ENCODE measurements around the gene TRAF7.
"Not testable (repeated sequence)": the region's sequence is repeated elsewhere in the genome, so short reads cannot be mapped to it uniquely, and the experiment has no call there.

Gene TRAF7

DNA sequence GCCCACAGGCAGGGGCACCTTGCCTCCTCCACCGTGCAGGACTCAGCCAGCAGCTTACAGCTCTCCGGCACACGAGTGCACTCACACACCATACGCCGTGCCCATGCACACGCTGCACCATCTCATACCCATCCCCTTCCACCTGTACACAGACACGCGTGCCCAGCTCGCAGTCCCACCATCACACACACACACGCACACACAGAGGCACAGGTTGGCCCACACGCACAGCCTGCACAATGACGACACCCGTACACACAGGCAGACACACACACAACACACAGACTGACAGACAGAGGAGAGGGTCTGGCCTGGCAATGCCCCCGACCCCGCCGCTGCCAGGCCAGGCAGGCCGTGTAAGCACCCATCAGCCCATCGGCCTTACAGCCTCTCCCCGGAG lies 28.8 kb downstream of the TRAF7 start:
- DNase-seq, result no peak

GRCh38 chr16:2184962-2185361 lies 29.4 kb downstream of the TRAF7 start:
- no peak for DNase-seq

GRCh38 chr16:2186064-2186463 lies 30.5 kb downstream of the TRAF7 start:
- DNase-seq, result no peak

- DNase-seq, result no peak
Measured at GRCh38 chr16:2186505-2186904, 30.9 kb downstream of the TRAF7 start.

GRCh38 chr16:2187212-2187611 lies 31.6 kb downstream of the TRAF7 start:
- DNase-seq, result no peak

DNA sequence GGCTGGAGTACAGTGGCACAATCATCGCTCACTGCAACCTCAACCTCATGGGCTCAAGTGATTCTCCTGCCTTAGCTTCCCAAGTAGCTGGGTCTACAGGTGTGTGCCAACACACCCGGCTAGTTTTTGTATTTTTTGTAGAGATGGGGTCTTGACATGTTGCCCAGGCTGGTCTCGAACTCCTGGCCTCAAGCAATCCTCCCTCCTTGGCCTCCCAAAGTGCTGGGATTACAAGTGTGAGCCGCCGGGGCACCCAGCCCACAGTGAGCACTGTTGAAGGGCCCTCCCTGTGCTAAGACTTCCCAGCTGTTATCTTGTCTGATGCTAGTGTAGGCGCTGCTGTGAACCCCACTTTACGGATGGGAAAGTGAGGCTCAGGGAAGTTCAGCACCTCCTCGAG lies 32.8 kb downstream of the TRAF7 start:
- no peak for DNase-seq

DNA sequence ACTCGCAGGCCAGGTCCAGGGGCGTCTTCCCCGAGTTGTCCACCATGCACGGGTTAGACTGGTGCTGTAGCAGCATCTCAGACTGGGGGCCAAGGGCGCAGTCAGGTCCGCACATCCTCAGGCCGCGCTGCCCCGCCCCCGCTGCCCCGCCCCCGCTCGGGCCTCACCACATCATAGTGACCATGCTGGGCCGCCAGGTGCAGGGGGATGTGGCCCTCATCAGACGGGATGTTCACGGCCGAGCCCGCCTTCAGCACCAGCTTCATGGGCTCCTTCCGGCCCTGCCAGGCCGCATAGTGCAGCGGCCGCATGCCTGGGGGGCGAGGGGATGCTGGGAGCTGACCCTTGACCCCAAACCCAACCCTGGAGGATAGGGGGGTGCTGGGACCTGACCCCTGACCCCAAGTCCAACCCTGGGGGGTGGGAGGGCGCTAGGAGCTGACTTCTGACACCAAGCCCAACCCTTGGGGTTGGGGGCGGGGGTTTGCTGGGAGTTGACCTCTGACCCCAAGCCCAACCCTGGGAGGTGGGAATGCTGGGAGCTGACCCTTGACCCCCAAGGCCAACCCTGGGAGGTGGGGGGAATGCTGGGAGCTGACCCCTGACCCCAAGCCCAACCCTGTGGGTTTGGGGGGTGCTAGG lies 33.8 kb downstream of the TRAF7 start:
- DNase-seq, result no peak

DNA sequence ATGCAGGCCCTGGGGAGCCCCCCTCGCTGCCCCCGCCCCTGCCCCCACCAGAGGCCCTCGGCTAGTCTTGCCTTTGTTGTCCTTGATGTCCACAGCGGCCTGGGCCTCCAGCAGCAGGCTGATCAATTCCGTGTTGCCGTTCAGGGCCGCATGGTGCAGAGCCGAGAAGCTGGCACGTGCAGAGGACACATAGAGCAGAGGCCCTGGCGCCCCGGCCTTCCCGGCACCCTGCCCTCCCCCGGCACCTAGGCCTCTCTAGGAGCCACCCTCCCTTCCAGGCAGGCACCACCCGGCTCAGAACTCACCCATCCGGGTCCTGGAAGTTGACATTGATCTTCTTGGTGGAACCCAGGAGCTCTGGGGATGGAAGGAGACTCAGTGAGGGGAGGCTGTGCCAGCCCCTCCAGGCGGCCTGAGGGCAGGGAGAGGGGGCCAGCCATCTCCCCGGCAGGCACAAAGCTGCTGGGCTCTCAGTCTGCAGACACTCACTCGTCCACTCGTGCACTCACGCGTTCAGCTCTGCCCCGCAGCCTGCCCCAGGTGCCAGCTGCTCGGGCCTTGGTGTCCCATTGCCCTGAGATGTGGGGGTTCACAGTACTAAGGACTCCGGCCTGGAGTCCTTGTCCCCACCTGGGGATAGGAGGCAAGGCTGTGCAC lies 34.5 kb downstream of the TRAF7 start:
- DNase-seq, result no peak

DNA sequence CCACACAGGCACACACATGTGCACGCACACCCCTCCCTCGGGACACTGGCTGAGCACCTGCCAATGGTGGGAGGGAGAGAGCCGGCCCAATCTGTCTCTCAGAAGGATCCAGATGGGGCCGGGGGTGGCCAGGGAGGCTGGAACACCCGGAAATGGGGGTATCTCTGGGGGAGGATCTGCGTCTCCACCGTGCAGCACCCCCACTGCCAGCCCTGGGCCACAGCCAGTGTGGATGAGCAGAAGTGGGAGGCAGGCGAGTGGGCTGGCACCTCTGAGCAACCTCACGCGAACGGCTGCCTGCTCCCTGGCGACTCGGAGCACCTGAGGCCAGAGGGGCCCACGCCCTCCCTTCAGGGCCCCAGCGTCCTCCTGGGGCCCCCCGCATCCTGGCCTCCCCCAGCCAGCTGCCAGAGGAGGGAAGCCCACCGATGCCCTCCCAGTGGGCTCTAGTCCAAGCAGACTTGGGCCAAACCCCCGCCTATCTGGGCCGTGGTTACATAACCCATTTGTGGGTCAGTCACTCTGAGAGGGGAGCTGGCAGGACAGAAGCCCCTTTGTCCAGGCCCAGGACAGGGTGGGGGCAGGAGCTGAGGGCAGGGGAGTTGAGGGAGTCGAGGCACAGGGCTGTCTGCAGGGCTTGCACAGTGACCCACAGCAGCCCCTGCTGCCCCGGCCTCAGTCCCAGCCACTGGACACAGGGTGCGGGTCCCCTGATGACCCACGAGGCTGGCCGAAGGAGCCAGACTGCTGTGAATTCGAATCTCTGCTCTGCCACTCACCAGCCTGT lies 35.3 kb downstream of the TRAF7 start:
- DNase-seq, result no peak

DNA sequence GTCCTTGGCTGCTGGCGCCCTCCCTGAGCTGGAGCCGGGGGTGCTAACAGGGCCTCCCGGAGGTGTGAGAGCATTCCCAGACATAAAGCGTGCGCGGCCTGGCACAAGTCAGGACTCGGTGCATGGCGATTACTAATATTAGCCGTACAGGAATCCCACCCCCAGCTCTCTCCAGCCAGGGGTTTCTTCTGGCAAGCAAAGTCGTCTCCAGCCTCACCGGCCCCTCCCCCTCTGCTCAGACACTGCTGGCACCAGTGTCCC lies 35.8 kb downstream of the TRAF7 start:
- DNase-seq, result no peak

GRCh38 chr16:2194166-2194834 lies 38.7 kb downstream of the TRAF7 start:
- DNase-seq, result no peak

DNA sequence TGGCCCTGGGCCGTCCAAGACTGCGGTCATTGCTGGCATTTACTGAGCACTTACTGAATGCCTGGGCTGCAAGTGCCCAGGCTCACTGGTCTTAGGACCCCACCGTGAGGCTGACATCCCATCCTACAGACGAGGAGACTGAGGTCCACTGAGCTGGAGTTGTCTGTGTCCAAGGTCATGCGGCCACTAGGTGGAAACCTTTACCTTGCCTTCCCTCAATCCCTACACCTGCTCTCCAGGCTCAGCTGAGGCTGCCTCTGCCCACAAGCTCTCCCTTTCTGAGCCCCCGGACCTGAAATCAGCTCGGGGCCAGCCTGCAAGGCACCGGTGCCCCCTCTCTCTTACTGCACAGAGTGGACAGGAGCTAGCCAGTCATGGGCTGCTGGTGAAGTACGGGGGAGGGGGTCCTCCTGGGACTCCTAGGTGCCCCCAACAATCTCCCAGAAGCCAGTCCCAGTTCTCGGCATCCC lies 39.3 kb downstream of the TRAF7 start:
- peak; percentile 72 for DNase-seq

DNA sequence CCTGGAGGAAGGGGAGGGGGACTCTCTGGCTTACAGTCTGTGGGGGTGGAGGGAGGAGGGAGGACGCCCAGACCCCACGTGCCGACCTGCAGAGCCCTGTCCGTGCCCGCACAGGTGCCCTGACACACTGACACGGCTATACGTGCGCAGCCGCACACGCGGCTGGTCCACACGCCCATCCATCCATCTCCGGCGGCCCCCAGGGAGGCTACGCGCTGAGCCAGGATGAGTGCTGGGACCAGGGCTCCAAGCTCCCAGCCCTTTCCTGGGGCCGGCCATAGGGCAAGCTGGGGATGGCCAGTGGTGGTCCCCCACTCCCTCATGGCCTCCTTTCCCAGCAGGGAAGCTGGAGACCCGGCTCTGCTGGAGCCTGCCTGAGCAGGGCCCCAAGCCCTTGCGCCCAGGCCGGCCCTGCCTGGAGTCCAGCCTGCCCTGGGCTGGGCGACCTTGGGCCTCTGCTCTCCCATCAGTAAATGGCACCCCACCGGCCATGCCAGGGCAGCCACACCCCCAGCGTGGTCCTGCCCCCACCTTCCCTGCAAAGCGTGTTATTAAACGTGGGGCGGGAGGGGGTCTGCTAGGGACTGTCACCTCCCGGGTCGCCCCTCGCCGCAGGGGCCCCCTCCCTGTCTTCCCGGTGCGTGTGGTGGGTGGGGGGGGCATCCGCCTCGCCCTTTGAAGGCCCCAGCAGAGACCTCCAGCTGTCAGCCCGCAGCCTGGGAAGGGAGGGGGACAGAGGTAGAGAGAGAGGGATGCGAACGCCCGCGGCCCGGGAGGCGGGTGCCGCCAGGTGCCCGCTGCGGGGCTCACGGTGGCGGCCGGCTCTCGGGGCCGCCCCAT lies 40.0 kb downstream of the TRAF7 start:
- no peak for DNase-seq

DNA sequence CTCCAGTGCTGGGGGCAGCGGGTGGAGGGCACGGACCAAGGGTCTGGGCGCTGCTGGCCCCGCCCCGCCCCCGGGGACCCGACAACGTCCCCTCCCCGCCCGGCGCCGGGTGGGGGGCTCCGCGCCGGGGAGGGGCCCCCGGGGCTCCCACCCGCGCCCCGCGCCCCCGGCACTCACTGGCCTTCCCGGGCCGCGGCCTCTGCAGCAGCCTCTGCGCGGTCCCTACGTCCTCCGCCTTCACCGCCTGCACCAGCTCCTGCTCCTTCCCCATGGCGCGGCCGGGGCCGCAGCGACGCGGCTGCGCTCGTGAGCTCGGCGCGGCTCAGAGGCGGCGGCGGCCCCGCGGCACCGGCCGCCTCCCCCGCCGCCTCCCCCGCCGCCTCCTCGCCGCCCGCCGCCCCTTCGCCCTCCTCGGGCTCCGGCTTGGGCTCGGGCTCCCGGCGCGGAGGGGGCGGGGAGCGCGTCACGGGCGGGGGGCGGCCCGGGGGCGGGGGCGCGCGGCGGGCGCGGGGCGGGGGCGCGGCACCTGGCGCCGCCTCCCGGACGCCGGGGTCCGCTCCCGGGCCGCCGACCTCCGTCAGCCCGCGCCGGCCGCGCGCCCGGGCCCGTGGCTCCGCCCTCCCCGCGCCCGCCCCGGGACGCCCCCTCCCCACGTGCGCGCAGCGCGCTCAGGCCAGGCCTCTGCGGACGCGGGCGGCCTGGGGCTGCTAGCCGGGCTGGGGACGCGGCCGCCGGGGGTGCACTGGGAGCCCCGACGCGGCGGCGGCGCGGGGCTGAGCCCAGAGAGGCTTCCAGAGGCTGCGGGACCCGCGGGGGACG lies 40.8 kb downstream of the TRAF7 start, which contains the start of gene CASKIN1:
Gene CASKIN1 (minus strand): TSS at position 444 of the 819 bp plus-strand sequence. CDS start 173 bp downstream, at position 271.
- DNase-seq, result peak; percentile 18

DNA sequence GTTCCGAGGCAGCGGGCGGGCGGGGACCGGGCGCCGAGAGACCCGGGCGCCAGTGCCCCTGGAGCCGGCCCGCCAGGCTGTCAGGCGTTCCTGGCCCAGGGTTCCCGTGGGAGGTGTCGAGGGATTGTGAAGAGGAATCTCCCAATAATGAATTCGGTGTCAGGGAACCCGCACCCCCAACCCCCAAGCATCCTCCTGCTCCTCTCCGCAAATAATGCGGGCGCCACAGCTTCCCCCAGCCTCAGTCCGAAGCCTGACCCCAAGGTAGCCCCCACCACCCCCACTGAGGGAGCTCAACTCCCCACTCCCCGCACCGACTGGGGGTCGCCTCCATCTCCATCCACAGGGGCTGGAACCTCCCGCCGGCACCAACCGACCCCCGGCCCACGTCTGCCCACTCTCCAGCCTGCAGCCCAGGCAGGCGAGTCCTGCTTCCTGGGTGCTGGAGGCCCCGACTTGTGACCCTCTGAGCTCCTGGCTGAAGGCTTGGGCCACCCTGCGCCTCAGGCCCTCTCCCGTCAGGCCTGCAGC lies 41.5 kb downstream of the TRAF7 start:
- DNase-seq, result no peak

DNA sequence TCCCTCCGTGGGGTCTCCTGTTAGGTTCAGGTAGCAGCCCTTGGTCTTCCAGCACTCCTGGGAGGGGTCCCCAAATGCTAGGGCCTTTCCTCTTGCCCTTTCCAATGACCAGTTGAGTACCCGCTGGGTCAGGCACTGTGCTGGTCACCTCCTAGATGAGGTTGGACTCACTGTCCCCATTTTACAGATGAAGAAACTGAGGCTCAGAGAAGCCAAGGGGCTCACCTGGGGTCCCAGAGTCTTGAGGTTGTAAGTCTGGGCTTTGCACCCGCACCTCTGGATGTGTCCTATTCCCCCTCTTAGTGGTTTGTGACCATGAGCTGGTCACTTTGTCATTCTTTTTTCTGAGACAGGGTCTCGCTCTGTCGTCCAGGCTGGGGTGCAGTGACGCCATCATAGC lies 42.2 kb downstream of the TRAF7 start:
- no peak for DNase-seq

DNA sequence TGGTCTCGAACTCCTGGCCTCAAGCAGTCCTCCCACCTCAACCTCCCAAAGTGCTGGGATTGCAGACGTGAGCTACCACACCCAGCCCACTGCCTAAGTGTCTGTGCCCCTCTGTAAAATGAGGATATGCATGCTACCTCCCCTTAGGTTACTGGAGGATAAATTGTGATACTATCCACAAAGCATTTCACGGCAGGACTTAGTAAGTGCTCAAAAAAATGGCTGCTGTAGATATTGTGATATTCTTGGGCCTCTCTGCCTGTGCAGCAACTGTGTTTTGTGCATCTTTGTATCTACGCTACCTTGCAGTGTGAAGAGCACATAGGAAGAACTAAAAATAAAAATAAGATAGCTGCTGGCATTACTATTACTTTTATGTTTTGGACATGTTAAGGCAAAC lies 42.7 kb downstream of the TRAF7 start:
- DNase-seq, result no peak

GRCh38 chr16:2199095-2199494 lies 43.5 kb downstream of the TRAF7 start:
- no peak for DNase-seq

GRCh38 chr16:2199621-2200139 lies 44.1 kb downstream of the TRAF7 start:
- DNase-seq, result no peak

DNA sequence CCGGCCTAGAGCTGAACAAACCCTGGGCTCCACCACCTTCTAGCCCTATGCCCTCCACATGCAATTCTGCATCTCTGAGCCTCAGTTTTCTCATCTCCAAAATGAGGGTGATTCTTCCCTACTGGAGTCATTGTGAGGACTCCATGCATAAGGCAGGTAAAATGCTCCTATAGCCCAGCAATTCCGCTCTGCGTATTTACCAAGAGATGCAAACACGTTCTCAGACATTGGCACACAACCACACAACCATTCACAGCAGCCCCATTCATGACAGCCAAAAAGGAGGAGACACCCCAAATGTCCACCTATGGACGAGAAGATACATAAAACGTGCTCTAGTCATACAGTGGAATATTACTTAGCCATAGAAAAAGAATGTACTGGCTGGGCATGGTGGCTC lies 44.7 kb downstream of the TRAF7 start:
- DNase-seq, result no peak

- not testable (repeated sequence) for DNase-seq
Measured at GRCh38 chr16:2203119-2203688, 47.6 kb downstream of the TRAF7 start.
